Panc1 (cell line): ENCODE data around the gene TEX52.

Experiments
- POLR2AphosphoS5 ChIP-seq: IDR thresholded peaks from 2 replicates; pipeline ENCODE4 v1.6.1; 2012; ENCODE audit warnings: mild to moderate bottlenecking, low read depth, low read length, moderate library complexity
- SIN3A ChIP-seq: IDR thresholded peaks from 2 replicates; pipeline ENCODE4 v1.6.1; 2012; ENCODE audit warnings: low read depth, mild to moderate bottlenecking, low read length, moderate library complexity, borderline replicate concordance; ENCODE audit not compliant: insufficient read depth
- TF ChIP-seq, protein P1 (sequence below): fragments of 450-650 bp; IDR thresholded peaks from 2 replicates; pipeline ENCODE4 v1.5.1; 2017; ENCODE audit warnings: mild to moderate bottlenecking

DNA sequence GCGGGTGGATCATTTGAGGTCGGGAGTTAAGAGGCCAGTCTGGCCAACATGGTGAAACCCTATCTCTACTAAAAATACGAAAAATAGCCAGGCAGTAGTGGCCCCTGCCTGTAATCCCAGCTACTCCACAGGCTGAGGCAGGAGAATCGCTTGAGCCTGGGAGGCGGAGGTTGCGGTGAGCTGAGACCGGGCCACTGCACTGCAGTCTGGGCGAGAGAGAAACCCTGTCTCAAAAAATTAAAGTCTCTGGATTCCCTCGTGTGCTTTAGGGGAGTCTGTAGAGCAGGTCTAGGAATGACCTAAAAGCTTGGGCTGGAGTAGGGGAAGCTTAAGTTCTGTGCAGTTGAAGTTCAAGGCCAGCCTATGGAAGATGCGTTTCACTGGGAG, 33.2 kb upstream of the TEX52 start:
- TF ChIP-seq POLR2AphosphoS5: no peak
- TF ChIP-seq, protein P1, sequence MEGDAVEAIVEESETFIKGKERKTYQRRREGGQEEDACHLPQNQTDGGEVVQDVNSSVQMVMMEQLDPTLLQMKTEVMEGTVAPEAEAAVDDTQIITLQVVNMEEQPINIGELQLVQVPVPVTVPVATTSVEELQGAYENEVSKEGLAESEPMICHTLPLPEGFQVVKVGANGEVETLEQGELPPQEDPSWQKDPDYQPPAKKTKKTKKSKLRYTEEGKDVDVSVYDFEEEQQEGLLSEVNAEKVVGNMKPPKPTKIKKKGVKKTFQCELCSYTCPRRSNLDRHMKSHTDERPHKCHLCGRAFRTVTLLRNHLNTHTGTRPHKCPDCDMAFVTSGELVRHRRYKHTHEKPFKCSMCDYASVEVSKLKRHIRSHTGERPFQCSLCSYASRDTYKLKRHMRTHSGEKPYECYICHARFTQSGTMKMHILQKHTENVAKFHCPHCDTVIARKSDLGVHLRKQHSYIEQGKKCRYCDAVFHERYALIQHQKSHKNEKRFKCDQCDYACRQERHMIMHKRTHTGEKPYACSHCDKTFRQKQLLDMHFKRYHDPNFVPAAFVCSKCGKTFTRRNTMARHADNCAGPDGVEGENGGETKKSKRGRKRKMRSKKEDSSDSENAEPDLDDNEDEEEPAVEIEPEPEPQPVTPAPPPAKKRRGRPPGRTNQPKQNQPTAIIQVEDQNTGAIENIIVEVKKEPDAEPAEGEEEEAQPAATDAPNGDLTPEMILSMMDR: no peak
- no peak for TF ChIP-seq SIN3A
